Mesendoderm (in vitro differentiated cells): Measurements from ENCODE around the gene SLC38A2.
A peak's percentile ranks its signal among the peaks of the same experiment; 100 is the strongest.
"Not testable (repeated sequence)": the region's sequence is repeated elsewhere in the genome, so short reads cannot be mapped to it uniquely, and the experiment has no call there.

Experiments
- DNase-seq: peaks from one replicate; pipeline ENCODE4 v3.0.0; 2013
- H2AK5ac ChIP-seq: 2 replicates; pipeline ENCODE4 v1.6.1; 2013; ENCODE audit warnings: low read length, inconsistent platforms
- H2BK120ac ChIP-seq: 2 replicates; pipeline ENCODE4 v1.6.1; 2013; ENCODE audit warnings: low read depth, mild to moderate bottlenecking, low read length, moderate library complexity, mixed read lengths
- H2BK15ac ChIP-seq: replicated peaks from 2 replicates; pipeline ENCODE4 v1.6.1; 2013; ENCODE audit warnings: low read depth, mild to moderate bottlenecking, moderate library complexity
- H2BK5ac ChIP-seq: 2 replicates; pipeline ENCODE4 v1.6.1; 2013; ENCODE audit warnings: low read length, inconsistent platforms
- H3K18ac ChIP-seq: 2 replicates; pipeline ENCODE4 v1.6.1; 2013; ENCODE audit warnings: mild to moderate bottlenecking, low read length, mixed read lengths
- H3K23ac ChIP-seq: one replicate; pipeline ENCODE4 v1.6.1; 2013; ENCODE audit warnings: low read length
- H3K27ac ChIP-seq: 2 replicates; pipeline ENCODE4 v1.5.1; 2013; ENCODE audit warnings: low read depth, mild to moderate bottlenecking, inconsistent platforms, low read length, moderate library complexity
- H3K27me3 ChIP-seq: 2 replicates; pipeline ENCODE4 v1.6.1; 2013; ENCODE audit warnings: low read length, control low read depth, mild to moderate bottlenecking, inconsistent platforms; ENCODE audit not compliant: insufficient read depth, poor library complexity
- H3K36me3 ChIP-seq: 2 replicates; pipeline ENCODE4 v1.6.1; 2013; ENCODE audit warnings: low read length, inconsistent platforms; ENCODE audit not compliant: control insufficient read depth, insufficient read depth
- H3K4ac ChIP-seq: one replicate; pipeline ENCODE4 v1.6.1; 2013; ENCODE audit warnings: low read depth, mild to moderate bottlenecking, low read length, moderate library complexity
- H3K4me1 ChIP-seq: 2 replicates; pipeline ENCODE4 v1.6.1; 2013; ENCODE audit warnings: low read depth, low read length, inconsistent platforms; ENCODE audit not compliant: control insufficient read depth
- H3K4me2 ChIP-seq: 2 replicates; pipeline ENCODE4 v1.6.1; 2013; ENCODE audit warnings: low read length
- H3K4me3 ChIP-seq: 2 replicates; pipeline ENCODE4 v1.5.1; 2013; ENCODE audit warnings: mild to moderate bottlenecking, low read length
- H3K56ac ChIP-seq: one replicate; pipeline ENCODE4 v1.6.1; 2013; ENCODE audit warnings: low read length
- H3K79me1 ChIP-seq: 2 replicates; pipeline ENCODE4 v1.6.1; 2013; ENCODE audit warnings: low read length, inconsistent platforms
- H3K79me2 ChIP-seq: 2 replicates; pipeline ENCODE4 v1.6.1; 2013; ENCODE audit warnings: mild to moderate bottlenecking, low read length; ENCODE audit not compliant: control insufficient read depth, insufficient read depth
- H3K9ac ChIP-seq: 2 replicates; pipeline ENCODE4 v1.6.1; 2013; ENCODE audit warnings: low read length, inconsistent platforms
- H4K5ac ChIP-seq: one replicate; pipeline ENCODE4 v1.6.1; 2013; ENCODE audit warnings: low read length
- H4K8ac ChIP-seq: one replicate; pipeline ENCODE4 v1.6.1; 2013; ENCODE audit warnings: low read depth, mild to moderate bottlenecking, control low read depth, low read length, moderate library complexity
- WGBS: extraction: QIAGEN DNeasy Blood & Tissue Kit; methylation state at CpG from one replicate; pipeline ENCODE4 v1.1.7; 2013; ENCODE audit warnings: low lambda C conversion rate, missing lambda C conversion rate; ENCODE audit not compliant: insufficient coverage; ENCODE audit errors: extremely low coverage; 5-methylcytosine and 5-hydroxymethylcytosine counted together

Gene SLC38A2

DNA sequence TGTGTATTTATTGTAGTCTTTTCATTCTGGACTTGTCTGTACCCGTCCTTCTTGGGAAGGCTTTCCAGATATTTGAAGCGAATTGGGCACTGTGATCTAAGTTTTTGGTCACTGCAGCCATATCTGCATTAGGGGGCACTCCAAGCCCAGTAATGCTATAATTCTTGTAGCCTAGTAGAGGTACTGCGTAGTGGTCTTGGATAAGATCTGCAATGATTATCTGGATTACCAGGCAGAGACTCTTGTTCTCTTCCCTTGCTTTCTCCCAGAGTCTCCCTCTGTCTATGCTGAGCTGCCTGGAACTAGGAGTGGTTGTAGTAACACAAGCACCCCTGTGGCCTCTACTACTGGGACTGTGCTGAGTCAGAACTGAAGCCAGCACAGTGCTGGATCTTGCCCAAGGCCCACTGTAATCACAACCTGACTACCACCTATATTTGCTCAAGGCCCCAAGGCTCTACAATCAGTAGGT is 30.0 kb downstream of the SLC38A2 start:
- no CpG with 5 or more reads among the region's 3 CpGs for WGBS
- Histone ChIP-seq H3K4ac (no peak overlapping the region), H3K4me1 (no peaks in the 10 kb centered on the region), H3K36me3 (no peaks in the 10 kb centered on the region), H3K27ac (no peak overlapping the region), H3K56ac (peak overlapping the region; percentile 62), H3K4me2 (no peak overlapping the region), H3K79me1 (no peaks in the 10 kb centered on the region), H4K5ac (no peak overlapping the region), H4K8ac (no peak overlapping the region), H3K23ac (no peak overlapping the region), H2BK5ac (no peak overlapping the region), H3K18ac (peak overlapping the region; percentile 36), H3K27me3 (no peaks in the 10 kb centered on the region), H3K4me3 (no peak overlapping the region), H3K9ac (no peak overlapping the region), H2BK120ac (no peak overlapping the region), H3K79me2 (no peaks in the 10 kb centered on the region), H2BK15ac (peak overlapping the region; percentile 57), H2AK5ac (no peak overlapping the region)
- peak; percentile 79 for DNase-seq

GRCh38 chr12:46339051-46339450 is 33.5 kb downstream of the SLC38A2 start:
- Histone ChIP-seq H2BK5ac (no peak overlapping the region), H4K8ac (no peak overlapping the region), H3K4ac (no peak overlapping the region), H3K4me2 (no peak overlapping the region), H3K27me3 (no peaks in the 10 kb centered on the region), H3K79me1 (no peaks in the 10 kb centered on the region), H3K36me3 (no peaks in the 10 kb centered on the region), H2BK15ac (no peak overlapping the region), H2AK5ac (no peak overlapping the region), H3K79me2 (no peaks in the 10 kb centered on the region), H3K23ac (no peak overlapping the region), H3K18ac (no peak overlapping the region), H3K4me3 (no peak overlapping the region), H3K56ac (no peak overlapping the region), H3K9ac (no peak overlapping the region), H2BK120ac (no peak overlapping the region), H3K27ac (no peak overlapping the region), H4K5ac (no peak overlapping the region), H3K4me1 (no peaks in the 10 kb centered on the region)
- DNase-seq: no peak

GRCh38 chr12:46332260-46332659 is 40.3 kb downstream of the SLC38A2 start:
- no CpG with 5 or more reads among the region's 3 CpGs for WGBS
- H4K8ac ChIP-seq: no peak overlapping the region
- H3K9ac ChIP-seq: no peak overlapping the region

DNA sequence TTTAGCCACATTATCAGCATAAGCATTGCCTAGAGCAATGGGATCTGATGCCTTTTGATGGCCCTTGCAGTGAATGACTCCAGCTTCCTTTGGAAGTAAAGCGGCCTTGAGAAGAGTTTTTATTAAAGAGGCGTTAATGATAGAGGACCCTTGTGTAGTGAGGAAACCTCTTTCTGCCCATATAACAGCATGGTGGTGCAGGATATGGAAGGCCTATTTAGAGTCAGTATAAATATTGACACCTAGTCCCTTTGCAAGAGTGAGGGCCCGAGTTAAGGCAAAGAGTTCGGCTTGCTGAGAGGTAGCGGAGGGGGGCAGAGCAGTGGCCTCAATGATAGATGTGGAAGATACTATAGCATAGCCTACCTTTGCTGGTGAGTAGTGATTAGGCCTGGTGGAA is 47.5 kb downstream of the SLC38A2 start:
- not testable (repeated sequence) for H2BK5ac ChIP-seq, H3K9ac ChIP-seq, H3K79me1 ChIP-seq, H3K27ac ChIP-seq, H3K4ac ChIP-seq, H3K79me2 ChIP-seq, H3K18ac ChIP-seq, H2BK120ac ChIP-seq, H2AK5ac ChIP-seq, H3K36me3 ChIP-seq, H4K8ac ChIP-seq, H3K4me3 ChIP-seq, H3K56ac ChIP-seq, H3K4me1 ChIP-seq, H3K4me2 ChIP-seq, H4K5ac ChIP-seq, H3K27me3 ChIP-seq, DNase-seq, H3K23ac ChIP-seq, H2BK15ac ChIP-seq
- no CpG with 5 or more reads among the region's 5 CpGs for WGBS

More at GRCh38 chr12:46332260-46332659, 40.3 kb downstream of the SLC38A2 start:
- Histone ChIP-seq H3K56ac (no peak overlapping the region), H2BK120ac (no peak overlapping the region), H2BK15ac (no peak overlapping the region), H3K79me2 (no peaks in the 10 kb centered on the region), H3K4ac (no peak overlapping the region), H2AK5ac (no peak overlapping the region), H3K36me3 (no peaks in the 10 kb centered on the region), H3K27ac (no peak overlapping the region), H3K4me1 (no peaks in the 10 kb centered on the region), H3K79me1 (no peaks in the 10 kb centered on the region), H3K23ac (no peak overlapping the region), H3K4me2 (no peak overlapping the region), H4K5ac (no peak overlapping the region), H2BK5ac (no peak overlapping the region), H3K4me3 (no peak overlapping the region), H3K18ac (no peak overlapping the region), H3K27me3 (no peaks in the 10 kb centered on the region)
- DNase-seq: no peak

GRCh38 chr12:46320731-46321130 is 51.8 kb downstream of the SLC38A2 start:
- H3K18ac ChIP-seq: no peak overlapping the region
- peak; percentile 39 for DNase-seq
- no peak overlapping the region for H3K56ac ChIP-seq
- H3K79me2 ChIP-seq: no peaks in the 10 kb centered on the region
- H2BK15ac ChIP-seq: no peak overlapping the region
- H2AK5ac ChIP-seq: no peak overlapping the region
- no peaks in the 10 kb centered on the region for H3K27me3 ChIP-seq
- no peak overlapping the region for H4K5ac ChIP-seq
- no peak overlapping the region for H4K8ac ChIP-seq
- no CpG with 5 or more reads among the region's 1 CpG for WGBS
- no peak overlapping the region for H2BK5ac ChIP-seq
- no peaks in the 10 kb centered on the region for H3K79me1 ChIP-seq
- H3K27ac ChIP-seq: no peak overlapping the region
- no peaks in the 10 kb centered on the region for H3K36me3 ChIP-seq
- no peaks in the 10 kb centered on the region for H3K4me1 ChIP-seq
- H3K9ac ChIP-seq: no peak overlapping the region
- no peak overlapping the region for H2BK120ac ChIP-seq
- no peak overlapping the region for H3K4me3 ChIP-seq
- H3K23ac ChIP-seq: no peak overlapping the region
- H3K4me2 ChIP-seq: no peak overlapping the region
- no peak overlapping the region for H3K4ac ChIP-seq

DNA sequence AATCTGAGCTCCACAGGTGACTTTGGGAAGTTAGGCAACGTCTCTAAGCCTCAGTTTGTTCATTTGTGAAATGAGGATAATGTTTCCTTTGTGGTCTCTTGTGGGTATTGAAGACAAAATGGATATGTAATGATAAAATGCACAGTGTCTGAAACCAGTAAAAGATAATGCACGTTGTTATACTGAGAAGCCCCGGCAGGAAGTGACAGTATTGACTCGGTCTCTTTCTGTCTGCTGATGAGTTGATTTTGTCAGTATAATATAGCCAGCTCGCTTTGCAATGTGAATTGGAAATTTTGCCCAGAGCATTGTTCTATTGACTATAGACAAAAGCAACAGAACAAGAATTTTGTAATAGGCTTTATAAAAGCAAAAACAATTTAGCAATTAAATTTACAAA is 54.5 kb downstream of the SLC38A2 start:
- H4K5ac ChIP-seq: no peak overlapping the region
- no peak overlapping the region for H4K8ac ChIP-seq
- no peak overlapping the region for H3K27ac ChIP-seq
- no peak overlapping the region for H3K18ac ChIP-seq
- no peaks in the 10 kb centered on the region for H3K79me2 ChIP-seq
- H2BK120ac ChIP-seq: no peak overlapping the region
- no peaks in the 10 kb centered on the region for H3K27me3 ChIP-seq
- H2BK5ac ChIP-seq: no peak overlapping the region
- no peak for DNase-seq
- H3K36me3 ChIP-seq: no peaks in the 10 kb centered on the region
- no peak overlapping the region for H3K4ac ChIP-seq
- H2AK5ac ChIP-seq: no peak overlapping the region
- H3K56ac ChIP-seq: no peak overlapping the region
- no peak overlapping the region for H3K23ac ChIP-seq
- no peak overlapping the region for H3K4me3 ChIP-seq
- no peak overlapping the region for H2BK15ac ChIP-seq
- no peaks in the 10 kb centered on the region for H3K79me1 ChIP-seq
- WGBS: no CpG with 5 or more reads among the region's 5 CpGs
- no peak overlapping the region for H3K9ac ChIP-seq
- H3K4me1 ChIP-seq: no peaks in the 10 kb centered on the region
- H3K4me2 ChIP-seq: no peak overlapping the region
